GM18499 (cell line): ENCODE measurements around the gene ESRRG.
"Not testable (repeated sequence)": the region's sequence is repeated elsewhere in the genome, so short reads cannot be mapped to it uniquely, and the experiment has no call there.

Experiments used
- ATAC-seq: cut with Tn5 transposase; IDR thresholded peaks from one replicate; pipeline ENCODE4 v1.9.1; 2021; ENCODE audit warnings: moderate number of reproducible peaks; ENCODE audit not compliant: insufficient read depth, unreplicated experiment

ESRRG gene

DNA sequence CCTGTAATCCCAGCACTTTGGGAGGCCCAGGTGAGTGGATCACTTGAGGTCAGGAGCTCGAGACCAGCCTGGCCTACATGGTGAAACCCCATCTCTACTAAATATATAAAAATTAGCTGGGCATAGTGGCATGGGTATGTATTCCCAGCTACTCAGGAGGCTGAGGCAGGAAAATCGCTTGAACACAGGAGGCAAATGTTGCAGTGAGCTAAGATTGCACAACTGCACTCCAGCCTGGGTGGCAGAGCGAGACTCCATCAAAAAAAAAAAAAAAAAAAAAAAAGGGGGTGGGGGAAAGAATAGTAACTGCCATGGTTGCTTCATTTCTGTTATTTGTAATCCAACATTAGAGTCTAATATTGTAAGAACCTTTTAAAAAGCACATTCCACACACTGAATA, 193.4 kb downstream of the ESRRG start:
- not testable (repeated sequence) for ATAC-seq

GRCh38 chr1:216528816-216529215, 194.4 kb downstream of the ESRRG start:
- ATAC-seq = peak; percentile 93

- no peak for ATAC-seq
Measured at GRCh38 chr1:216523449-216524190, 199.6 kb downstream of the ESRRG start.

GRCh38 chr1:216523043-216523442, 200.2 kb downstream of the ESRRG start:
- no peak for ATAC-seq

DNA sequence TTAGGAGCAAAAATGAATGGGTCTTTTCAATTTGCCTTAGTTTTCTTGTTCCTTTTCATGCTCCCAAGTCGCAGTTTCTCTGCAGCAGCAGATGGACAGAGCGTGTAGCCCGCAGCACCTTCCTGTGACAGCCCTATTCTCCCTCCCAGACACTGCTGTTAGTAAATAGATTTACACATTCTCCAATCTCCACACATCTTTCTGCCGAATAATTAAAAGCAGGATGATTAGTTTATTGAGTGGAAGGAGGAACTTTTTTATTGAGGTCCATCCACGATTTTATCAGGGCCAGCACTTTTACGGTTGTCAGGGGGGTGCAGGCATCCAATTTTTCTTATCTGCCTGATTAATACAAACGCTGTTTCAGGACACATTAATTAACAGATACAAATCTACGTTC, 201.8 kb downstream of the ESRRG start:
- no peak for ATAC-seq

DNA sequence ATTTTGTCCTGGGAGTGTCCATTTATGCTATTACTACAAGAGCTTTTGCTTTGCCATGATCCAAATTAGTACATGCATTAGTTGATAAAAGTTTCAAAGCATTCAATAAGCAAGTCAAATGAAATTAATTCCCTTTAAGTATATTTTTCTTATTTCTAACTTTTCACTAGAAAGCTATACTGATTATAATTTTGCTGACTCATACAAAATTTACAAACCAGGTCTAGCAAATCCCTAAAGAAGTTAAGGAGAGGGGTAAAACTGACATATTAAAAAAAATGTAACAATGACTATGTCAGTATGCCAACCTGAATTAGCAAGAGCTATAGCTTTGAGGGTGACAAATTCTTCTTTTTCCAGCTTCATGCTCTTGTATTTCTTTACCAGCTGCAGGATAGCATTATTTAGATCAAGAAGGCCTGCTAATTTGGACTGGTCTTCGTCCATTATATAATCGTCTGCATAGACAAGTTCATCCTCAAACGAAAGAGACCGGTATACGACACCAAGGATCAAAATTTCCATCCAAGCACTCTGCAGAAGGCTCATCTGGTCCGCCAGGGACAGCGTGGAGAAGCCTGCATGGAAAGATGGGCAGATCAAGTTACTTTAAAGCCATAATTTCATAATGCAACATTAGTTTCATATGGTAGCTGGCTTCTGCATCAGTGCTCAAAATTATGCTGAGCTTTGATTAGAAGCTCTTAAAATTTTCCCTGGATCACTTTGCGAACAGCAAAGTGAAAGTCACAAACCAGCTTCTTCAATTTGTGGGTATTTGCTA, 204.2 kb downstream of the ESRRG start:
- ATAC-seq = no peak

DNA sequence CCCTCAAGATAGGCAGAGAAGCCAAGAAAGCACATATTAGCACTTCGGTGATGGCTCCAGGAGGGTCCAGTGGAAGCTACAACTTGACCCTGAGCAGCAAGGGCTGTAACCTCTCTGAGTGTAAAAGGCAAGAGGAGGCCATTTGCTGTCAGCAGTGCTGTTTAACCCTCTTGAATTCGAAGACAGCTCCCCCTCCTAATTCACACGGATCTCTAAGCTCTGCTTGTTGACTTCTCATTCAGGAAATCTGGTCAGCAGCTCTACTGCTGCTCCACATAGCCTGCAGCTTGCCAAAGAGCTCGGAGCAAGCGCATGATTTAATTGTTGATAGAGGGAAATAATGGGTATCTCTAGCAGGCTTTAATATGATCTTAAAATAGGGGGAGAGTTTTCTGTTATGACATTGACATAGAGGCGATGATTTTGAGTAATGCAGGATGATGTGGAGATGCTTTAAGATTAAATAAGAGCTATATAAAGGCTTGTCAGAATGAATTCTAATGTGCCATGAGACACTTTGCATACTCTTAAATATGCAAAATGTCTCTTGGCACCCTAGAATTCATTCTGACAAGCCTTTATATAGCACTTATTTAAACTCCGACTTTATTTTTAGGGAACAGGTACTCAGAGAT, 220.6 kb downstream of the ESRRG start:
- ATAC-seq = no peak

- no peak for ATAC-seq
Measured at GRCh38 chr1:216500273-216500967, 222.8 kb downstream of the ESRRG start.

GRCh38 chr1:216499581-216500272, 223.5 kb downstream of the ESRRG start:
- no peak for ATAC-seq

DNA sequence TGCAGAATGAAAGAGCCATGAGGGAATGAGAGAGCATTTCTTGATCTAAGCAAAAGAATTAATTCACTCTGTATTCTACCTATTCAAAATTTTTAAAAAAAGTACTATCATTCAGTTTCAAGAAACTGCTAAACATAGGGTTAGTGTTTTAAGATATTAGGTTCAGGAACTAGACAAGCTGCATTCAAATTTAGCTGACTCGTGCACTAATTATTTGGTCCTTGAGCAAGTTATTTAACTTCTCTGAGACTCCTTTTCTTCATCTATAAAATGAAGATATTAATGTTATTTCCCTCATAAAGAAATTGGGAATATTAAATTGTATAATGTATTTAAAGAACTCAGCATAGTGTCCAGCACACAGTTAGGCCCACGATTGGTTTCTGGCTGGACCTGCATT, 225.0 kb downstream of the ESRRG start:
- no peak for ATAC-seq

GRCh38 chr1:216485042-216485441, 238.2 kb downstream of the ESRRG start:
- ATAC-seq = no peak

DNA sequence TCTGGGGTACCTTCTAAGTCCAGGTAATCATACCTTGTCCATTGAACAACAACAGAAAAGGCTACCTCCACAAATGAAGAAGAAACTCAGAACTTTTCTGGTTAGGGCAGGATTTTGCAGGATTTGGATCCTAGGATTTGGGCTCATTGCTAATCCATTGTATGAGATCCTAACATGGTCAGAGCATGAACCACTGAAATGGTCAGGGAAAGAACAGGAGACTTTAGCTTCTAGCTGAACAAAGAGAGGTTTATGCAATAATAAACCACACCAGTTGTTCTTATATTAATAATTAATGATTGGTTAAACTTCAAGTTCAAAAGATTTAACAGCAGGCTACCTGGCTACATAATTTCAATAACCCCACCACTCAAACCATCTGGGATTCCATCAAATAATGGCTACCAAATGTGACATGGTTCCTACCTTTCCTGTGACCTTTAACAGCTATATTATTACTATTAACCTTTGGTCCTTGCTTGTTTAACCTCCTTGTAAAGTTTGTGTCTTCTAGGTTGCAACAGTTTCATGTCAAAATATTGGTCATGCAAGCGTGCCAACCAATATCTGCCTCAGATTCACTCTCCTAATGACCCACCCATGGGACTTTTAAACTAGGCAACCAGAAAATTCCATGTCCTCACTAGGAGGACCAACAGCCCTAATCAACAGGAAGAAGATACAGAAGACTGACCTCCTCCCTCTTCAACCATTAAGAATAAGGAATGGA, 239.4 kb downstream of the ESRRG start:
- ATAC-seq = no peak

GRCh38 chr1:216482620-216483019, 240.6 kb downstream of the ESRRG start:
- no peak for ATAC-seq

- no peak for ATAC-seq
Measured at GRCh38 chr1:216478238-216478637, 245.0 kb downstream of the ESRRG start.

- no peak for ATAC-seq
Measured at GRCh38 chr1:216476341-216476740, 246.9 kb downstream of the ESRRG start.

- no peak for ATAC-seq
Measured at GRCh38 chr1:216475659-216476276, 247.5 kb downstream of the ESRRG start.

- no peak for ATAC-seq
Measured at GRCh38 chr1:216466162-216466801, 256.9 kb downstream of the ESRRG start.

DNA sequence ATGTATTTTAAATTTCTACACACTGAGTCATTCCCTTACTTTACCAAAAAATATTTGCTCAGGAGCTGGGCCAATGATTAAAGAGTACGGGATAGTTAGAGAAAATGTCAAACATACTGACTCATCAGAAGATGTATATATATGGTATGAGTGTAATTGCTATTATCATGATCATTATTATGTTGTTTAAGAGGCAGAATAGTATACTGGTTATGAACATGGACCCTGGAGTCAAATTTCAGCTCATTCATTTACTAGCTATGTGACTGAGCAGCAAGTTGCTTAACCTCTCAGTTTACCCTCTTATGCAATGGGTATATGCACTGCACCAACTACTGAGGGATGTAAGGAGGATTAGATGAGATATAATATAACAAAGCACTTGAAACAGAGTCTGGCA, 258.7 kb downstream of the ESRRG start:
- ATAC-seq = no peak
